HepG2 (cell line): ENCODE results near the gene SNAPC3. TPM values are rescaled to one million over a fixed set of nuclear protein-coding genes. Genes with fewer than 3 reads are reported as not detected.

Experiments used
- CCAR2 ChIP-seq: fragments of 200-400 bp; formaldehyde crosslinking; optimal IDR thresholded peaks from 2 replicates; pipeline ENCODE3; 2018; ENCODE audit warnings: low read depth, mild to moderate bottlenecking, low read length, moderate library complexity
- EP300 ChIP-seq, 3 experiments: sonication (generic) in 1 of 3; formaldehyde crosslinking in 1 of 3; IDR thresholded peaks; 2 replicates each; pipeline versions ENCODE4 v1.5.1 to v1.6.1; 2011 to 2020; ENCODE audit warnings: low read depth in 2 of 3, low read length in 2 of 3, borderline replicate concordance in 1 of 3, improper control_type of control experiment in 1 of 3, mild to moderate bottlenecking in 1 of 3, missing genetic modification reagents in 1 of 3, moderate library complexity in 1 of 3
- IRF2 ChIP-seq: IDR thresholded peaks from 2 replicates; pipeline ENCODE4 v1.6.1; 2018; ENCODE audit warnings: missing genetic modification reagents, missing compliant biosample characterization
- IRF9 ChIP-seq: sonication (generic); formaldehyde crosslinking; IDR thresholded peaks from 2 replicates; pipeline ENCODE4 v1.8.0; 2022; ENCODE audit warnings: missing genetic modification reagents, mild to moderate bottlenecking, borderline replicate concordance
- RFXANK ChIP-seq: IDR thresholded peaks from 2 replicates; pipeline ENCODE4 v1.6.1; 2016
- SMAD1 ChIP-seq: sonication (generic); formaldehyde crosslinking; IDR thresholded peaks from 2 replicates; pipeline ENCODE4 v1.4.0; 2020; ENCODE audit warnings: missing genetic modification reagents, low read depth, mild to moderate bottlenecking, borderline replicate concordance
- SP5 ChIP-seq: IDR thresholded peaks from 2 replicates; pipeline ENCODE4 v1.6.1; 2016; ENCODE audit warnings: low read depth, borderline replicate concordance
- SYNCRIP ChIP-seq: fragments of 200-400 bp; formaldehyde crosslinking; IDR thresholded peaks from 2 replicates; pipeline ENCODE4 v1.6.1; 2018; ENCODE audit warnings: mild to moderate bottlenecking, low read depth, low read length; ENCODE audit not compliant: insufficient read depth
- TOPORS ChIP-seq: sonication (generic); formaldehyde crosslinking; IDR thresholded peaks from 2 replicates; pipeline ENCODE4 v1.8.0; 2023; ENCODE audit warnings: mild to moderate bottlenecking, missing genetic modification reagents
- YEATS4 ChIP-seq: sonication (generic); formaldehyde crosslinking; IDR thresholded peaks from 2 replicates; pipeline ENCODE4 v1.4.0; 2020; ENCODE audit warnings: missing genetic modification reagents, borderline replicate concordance
- ZNF33B ChIP-seq: sonication (generic); formaldehyde crosslinking; IDR thresholded peaks from 2 replicates; pipeline ENCODE4 v1.5.1; 2020; ENCODE audit warnings: mild to moderate bottlenecking, missing genetic modification reagents
- ZNF781 ChIP-seq: sonication (generic); formaldehyde crosslinking; IDR thresholded peaks from 2 replicates; pipeline ENCODE4 v1.5.1; 2020; ENCODE audit warnings: borderline replicate concordance, mild to moderate bottlenecking, missing genetic modification reagents; ENCODE audit errors: not compliant biosample characterization
- polyA plus RNA-seq, 8 experiments: library from polyadenylated mRNA; depleted of rRNA in 3 of 8; stranded (reverse) in 7 of 8; unstranded in 1 of 8; fragments of >200 nt; fragmentation: Illumina TruSeq in 4 of 8; extraction: Trizol in 4 of 8; gene quantifications; 2 replicates each; pipeline versions ENCODE4 v1.2.1 to v1.2.3, GENCODE V29; 2011 to 2016; ENCODE audit warnings: low read depth in 4 of 8, missing spikeins in 1 of 8, mixed read lengths in 1 of 8; ENCODE audit not compliant: insufficient read depth in 1 of 8
- total RNA-seq, 5 experiments: library from RNA; depleted of rRNA; stranded (reverse); fragments of >200 nt; fragmentation: Illumina TruSeq; extraction: Trizol; gene quantifications; 2 replicates each; pipeline ENCODE4 v1.2.3, GENCODE V29; 2016; ENCODE audit warnings: low read depth in 1 of 5
- TF ChIP-seq, protein P1 (sequence below): sonication (generic); formaldehyde crosslinking; IDR thresholded peaks from 2 replicates; pipeline ENCODE4 v1.9.0; 2021; ENCODE audit warnings: mild to moderate bottlenecking, missing genetic modification reagents
- TF ChIP-seq, protein P2 (sequence below): sonication (generic); formaldehyde crosslinking; IDR thresholded peaks from 2 replicates; pipeline ENCODE4 v1.8.1; 2023; ENCODE audit warnings: mild to moderate bottlenecking, missing genetic modification reagents
- TF ChIP-seq, protein P3 (sequence below): sonication (generic); formaldehyde crosslinking; IDR thresholded peaks from 2 replicates; pipeline ENCODE4 v1.4.0; 2020; ENCODE audit warnings: mild to moderate bottlenecking, low read depth, missing genetic modification reagents
- TF ChIP-seq, protein P4 (sequence below): sonication (generic); formaldehyde crosslinking; IDR thresholded peaks from 2 replicates; pipeline ENCODE4 v1.5.0; 2020; ENCODE audit warnings: mild to moderate bottlenecking, missing genetic modification reagents, borderline replicate concordance

SNAPC3 gene
- total and polyA plus RNA-seq, 2 of the 13 experiments (the other 11 are each of a cell fraction or from before 2014, with no cell fraction given): 25.6 to 26.0 TPM

GRCh38 chr9:15422372-15423230, at the start of gene SNAPC3 (continued):
- TF ChIP-seq CCAR2 (no peak), SYNCRIP (no peak), TOPORS (CRISPR knock-in tag) (no peak), YEATS4 (CRISPR knock-in tag) (peak; percentile 97), IRF9 (CRISPR knock-in tag) (peak; percentile 92), SP5 (CRISPR knock-in tag) (peak; percentile 56), IRF2 (CRISPR knock-in tag) (peak; percentile 94), ZNF33B (peak; percentile 84; the same call in 1 of the 2 replicates), RFXANK (CRISPR knock-in tag) (peak; percentile 83; the same call in 1 of the 2 replicates), ZNF781 (peak; percentile 12), EP300 (IDR thresholded peaks at IDR 0.05; ENCODE audit: low read depth in 2 of 2, low read length in 2 of 2) (no peak), EP300 (CRISPR knock-in tag; IDR thresholded peaks at IDR 0.05; ENCODE audit: borderline replicate concordance) (no peak), SMAD1 (CRISPR knock-in tag) (no peak; the same call in 1 of the 2 replicates)
- TF ChIP-seq, protein P1, sequence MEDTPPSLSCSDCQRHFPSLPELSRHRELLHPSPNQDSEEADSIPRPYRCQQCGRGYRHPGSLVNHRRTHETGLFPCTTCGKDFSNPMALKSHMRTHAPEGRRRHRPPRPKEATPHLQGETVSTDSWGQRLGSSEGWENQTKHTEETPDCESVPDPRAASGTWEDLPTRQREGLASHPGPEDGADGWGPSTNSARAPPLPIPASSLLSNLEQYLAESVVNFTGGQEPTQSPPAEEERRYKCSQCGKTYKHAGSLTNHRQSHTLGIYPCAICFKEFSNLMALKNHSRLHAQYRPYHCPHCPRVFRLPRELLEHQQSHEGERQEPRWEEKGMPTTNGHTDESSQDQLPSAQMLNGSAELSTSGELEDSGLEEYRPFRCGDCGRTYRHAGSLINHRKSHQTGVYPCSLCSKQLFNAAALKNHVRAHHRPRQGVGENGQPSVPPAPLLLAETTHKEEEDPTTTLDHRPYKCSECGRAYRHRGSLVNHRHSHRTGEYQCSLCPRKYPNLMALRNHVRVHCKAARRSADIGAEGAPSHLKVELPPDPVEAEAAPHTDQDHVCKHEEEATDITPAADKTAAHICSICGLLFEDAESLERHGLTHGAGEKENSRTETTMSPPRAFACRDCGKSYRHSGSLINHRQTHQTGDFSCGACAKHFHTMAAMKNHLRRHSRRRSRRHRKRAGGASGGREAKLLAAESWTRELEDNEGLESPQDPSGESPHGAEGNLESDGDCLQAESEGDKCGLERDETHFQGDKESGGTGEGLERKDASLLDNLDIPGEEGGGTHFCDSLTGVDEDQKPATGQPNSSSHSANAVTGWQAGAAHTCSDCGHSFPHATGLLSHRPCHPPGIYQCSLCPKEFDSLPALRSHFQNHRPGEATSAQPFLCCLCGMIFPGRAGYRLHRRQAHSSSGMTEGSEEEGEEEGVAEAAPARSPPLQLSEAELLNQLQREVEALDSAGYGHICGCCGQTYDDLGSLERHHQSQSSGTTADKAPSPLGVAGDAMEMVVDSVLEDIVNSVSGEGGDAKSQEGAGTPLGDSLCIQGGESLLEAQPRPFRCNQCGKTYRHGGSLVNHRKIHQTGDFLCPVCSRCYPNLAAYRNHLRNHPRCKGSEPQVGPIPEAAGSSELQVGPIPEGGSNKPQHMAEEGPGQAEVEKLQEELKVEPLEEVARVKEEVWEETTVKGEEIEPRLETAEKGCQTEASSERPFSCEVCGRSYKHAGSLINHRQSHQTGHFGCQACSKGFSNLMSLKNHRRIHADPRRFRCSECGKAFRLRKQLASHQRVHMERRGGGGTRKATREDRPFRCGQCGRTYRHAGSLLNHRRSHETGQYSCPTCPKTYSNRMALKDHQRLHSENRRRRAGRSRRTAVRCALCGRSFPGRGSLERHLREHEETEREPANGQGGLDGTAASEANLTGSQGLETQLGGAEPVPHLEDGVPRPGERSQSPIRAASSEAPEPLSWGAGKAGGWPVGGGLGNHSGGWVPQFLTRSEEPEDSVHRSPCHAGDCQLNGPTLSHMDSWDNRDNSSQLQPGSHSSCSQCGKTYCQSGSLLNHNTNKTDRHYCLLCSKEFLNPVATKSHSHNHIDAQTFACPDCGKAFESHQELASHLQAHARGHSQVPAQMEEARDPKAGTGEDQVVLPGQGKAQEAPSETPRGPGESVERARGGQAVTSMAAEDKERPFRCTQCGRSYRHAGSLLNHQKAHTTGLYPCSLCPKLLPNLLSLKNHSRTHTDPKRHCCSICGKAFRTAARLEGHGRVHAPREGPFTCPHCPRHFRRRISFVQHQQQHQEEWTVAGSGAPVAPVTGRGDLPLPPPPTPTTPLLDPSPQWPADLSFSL (CRISPR knock-in tag): no peak
- TF ChIP-seq, protein P2, sequence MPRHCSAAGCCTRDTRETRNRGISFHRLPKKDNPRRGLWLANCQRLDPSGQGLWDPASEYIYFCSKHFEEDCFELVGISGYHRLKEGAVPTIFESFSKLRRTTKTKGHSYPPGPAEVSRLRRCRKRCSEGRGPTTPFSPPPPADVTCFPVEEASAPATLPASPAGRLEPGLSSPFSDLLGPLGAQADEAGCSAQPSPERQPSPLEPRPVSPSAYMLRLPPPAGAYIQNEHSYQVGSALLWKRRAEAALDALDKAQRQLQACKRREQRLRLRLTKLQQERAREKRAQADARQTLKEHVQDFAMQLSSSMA (CRISPR knock-in tag): peak; percentile 81
- TF ChIP-seq, protein P3, sequence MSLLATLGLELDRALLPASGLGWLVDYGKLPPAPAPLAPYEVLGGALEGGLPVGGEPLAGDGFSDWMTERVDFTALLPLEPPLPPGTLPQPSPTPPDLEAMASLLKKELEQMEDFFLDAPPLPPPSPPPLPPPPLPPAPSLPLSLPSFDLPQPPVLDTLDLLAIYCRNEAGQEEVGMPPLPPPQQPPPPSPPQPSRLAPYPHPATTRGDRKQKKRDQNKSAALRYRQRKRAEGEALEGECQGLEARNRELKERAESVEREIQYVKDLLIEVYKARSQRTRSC: peak; percentile 43; the same call in 1 of the 2 replicates
- TF ChIP-seq, protein P4, sequence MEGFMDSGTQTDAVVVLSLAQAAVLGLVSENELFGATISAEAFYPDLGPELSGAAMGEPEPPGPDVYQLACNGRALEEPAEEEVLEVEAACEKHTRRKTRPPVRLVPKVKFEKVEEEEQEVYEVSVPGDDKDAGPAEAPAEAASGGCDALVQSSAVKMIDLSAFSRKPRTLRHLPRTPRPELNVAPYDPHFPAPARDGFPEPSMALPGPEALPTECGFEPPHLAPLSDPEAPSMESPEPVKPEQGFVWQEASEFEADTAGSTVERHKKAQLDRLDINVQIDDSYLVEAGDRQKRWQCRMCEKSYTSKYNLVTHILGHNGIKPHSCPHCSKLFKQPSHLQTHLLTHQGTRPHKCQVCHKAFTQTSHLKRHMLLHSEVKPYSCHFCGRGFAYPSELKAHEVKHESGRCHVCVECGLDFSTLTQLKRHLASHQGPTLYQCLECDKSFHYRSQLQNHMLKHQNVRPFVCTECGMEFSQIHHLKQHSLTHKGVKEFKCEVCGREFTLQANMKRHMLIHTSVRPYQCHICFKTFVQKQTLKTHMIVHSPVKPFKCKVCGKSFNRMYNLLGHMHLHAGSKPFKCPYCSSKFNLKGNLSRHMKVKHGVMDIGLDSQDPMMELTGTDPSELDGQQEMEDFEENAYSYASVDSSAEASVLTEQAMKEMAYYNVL (CRISPR knock-in tag): peak; percentile 87; the same call in 1 of the 2 replicates
